Spinal cord (tissue), 10 donors: Measurements from ENCODE around the gene MAP3K21. TPM values are rescaled to one million over a fixed set of nuclear protein-coding genes. Genes with fewer than 3 reads are reported as not detected.

Experiments
- DNase-seq, 6 donors: peaks; one replicate each; pipeline versions ENCODE4 v3.0.0 to v3.0.0-alpha.2; 2013 to 2015; ENCODE audit warnings: low spot score in 6 of 6, low read depth in 4 of 6
- H3K27ac ChIP-seq: one replicate; pipeline ENCODE4 v1.5.1; 2013; ENCODE audit warnings: low read depth, low read length, control low read depth
- H3K27me3 ChIP-seq: one replicate; pipeline ENCODE4 v1.6.1; 2013; ENCODE audit warnings: low read length; ENCODE audit not compliant: control insufficient read depth, insufficient read depth
- H3K36me3 ChIP-seq: one replicate; pipeline ENCODE4 v1.6.1; 2013; ENCODE audit warnings: low read length; ENCODE audit not compliant: control insufficient read depth, insufficient read depth
- H3K4me1 ChIP-seq: one replicate; pipeline ENCODE4 v1.6.1; 2013; ENCODE audit warnings: low read length; ENCODE audit not compliant: control insufficient read depth, insufficient read depth
- H3K4me3 ChIP-seq: one replicate; pipeline ENCODE4 v1.5.1; 2013; ENCODE audit warnings: low read depth, low read length, control low read depth
- H3K9me3 ChIP-seq: one replicate; pipeline ENCODE4 v1.6.1; 2013; ENCODE audit warnings: low read length; ENCODE audit not compliant: control insufficient read depth, insufficient read depth
- WGBS: methylation state at CpG from one replicate; pipeline ENCODE4 v1.1.5; 2013; ENCODE audit warnings: missing lambda C conversion rate; ENCODE audit not compliant: insufficient coverage; 5-methylcytosine and 5-hydroxymethylcytosine counted together
- polyA plus RNA-seq, 2 donors: library from polyadenylated mRNA; unstranded; fragments of 120-200 nt; gene quantifications; one replicate each; pipeline ENCODE4 v1.2.1, GENCODE V29; 2013; ENCODE audit not compliant: insufficient read length in 2 of 2
- total RNA-seq, 2 donors: library from RNA; depleted of rRNA in 1 of 2; stranded (reverse); fragments of 120-200 nt in 1 of 2; fragments of >200 nt in 1 of 2; gene quantifications; one replicate each; pipeline versions ENCODE4 v1.2.3 to v1.2.4, GENCODE V29; 2013 to 2014
- donor health status: healthy.

The MAP3K21 gene
- total and polyA plus RNA-seq, 4 donors: 2.1 to 6.1 (median 5.3) TPM

DNA sequence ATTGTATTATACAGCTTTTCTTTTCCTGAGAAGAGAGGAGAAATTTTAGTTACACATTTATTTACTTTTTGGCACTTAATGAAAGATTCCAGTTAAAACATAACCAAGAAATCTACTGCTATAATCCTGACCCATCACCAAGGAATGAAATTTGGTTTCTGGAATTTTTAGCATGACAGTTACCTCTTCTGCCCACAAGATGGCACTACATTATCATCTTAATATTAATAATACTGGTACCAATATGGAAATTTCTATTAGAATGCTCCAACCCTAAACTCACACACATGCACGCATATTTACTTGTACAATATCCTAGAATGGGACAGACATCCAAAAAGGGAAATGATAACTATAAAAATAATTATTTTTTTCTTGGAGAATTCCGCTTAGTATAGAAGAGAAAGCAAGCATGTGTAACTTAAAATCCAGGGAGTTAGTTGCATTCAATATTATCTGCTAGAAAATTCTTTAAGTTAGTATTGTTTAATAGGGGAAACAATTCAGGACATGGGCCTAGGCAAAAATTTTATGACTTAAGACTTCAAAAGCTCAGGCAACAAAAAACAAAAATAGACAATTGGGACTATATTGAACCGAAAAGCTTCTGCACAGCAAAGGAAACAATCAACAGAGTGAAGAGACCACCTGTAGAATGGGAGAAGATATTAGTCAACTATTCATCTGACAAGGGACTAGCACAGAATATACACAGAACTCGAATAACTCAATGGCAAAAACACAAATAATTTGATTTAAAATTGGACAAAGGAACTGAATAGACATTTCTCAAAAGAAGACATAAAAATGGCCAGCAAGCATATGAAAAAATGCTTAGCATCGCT lies 37.4 kb downstream of the MAP3K21 start:
- H3K36me3 ChIP-seq: no peaks in the 10 kb centered on the region
- peak in 4 of 6 donors; percentile 6 to 70 (median 12) for DNase-seq
- no peak overlapping the region for H3K27ac ChIP-seq
- WGBS: no CpG with 5 or more reads among the region's 5 CpGs
- no peak overlapping the region for H3K4me3 ChIP-seq
- H3K27me3 ChIP-seq: peaks cover 4% of the 10 kb centered on the region
- H3K4me1 ChIP-seq: peaks cover 3% of the 10 kb centered on the region
- H3K9me3 ChIP-seq: no peaks in the 10 kb centered on the region

DNA sequence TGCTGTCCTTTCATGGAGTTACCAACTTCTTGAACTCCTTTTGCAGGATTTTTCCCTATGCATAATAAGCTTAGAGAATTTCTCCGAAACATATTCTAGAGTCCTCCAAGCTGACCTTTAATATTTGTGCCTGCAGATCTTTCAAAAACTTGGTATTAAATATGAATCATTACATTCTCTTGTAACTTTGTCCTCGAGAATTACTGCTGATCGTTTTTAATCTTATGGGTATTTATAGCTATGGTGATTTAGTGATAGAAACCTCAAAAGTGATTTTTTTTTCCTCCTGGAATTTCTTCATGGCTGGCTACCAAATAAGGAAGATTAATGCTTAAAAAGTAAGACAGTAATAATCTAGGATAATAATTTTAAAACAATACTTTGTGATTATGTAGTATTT lies 39.1 kb downstream of the MAP3K21 start:
- Histone ChIP-seq H3K27me3 (peaks cover 3% of the 10 kb centered on the region), H3K27ac (no peak overlapping the region), H3K9me3 (no peaks in the 10 kb centered on the region), H3K36me3 (no peaks in the 10 kb centered on the region), H3K4me3 (no peak overlapping the region), H3K4me1 (peaks cover 3% of the 10 kb centered on the region)
- no peak for DNase-seq
- no CpG with 5 or more reads among the region's 3 CpGs for WGBS

DNA sequence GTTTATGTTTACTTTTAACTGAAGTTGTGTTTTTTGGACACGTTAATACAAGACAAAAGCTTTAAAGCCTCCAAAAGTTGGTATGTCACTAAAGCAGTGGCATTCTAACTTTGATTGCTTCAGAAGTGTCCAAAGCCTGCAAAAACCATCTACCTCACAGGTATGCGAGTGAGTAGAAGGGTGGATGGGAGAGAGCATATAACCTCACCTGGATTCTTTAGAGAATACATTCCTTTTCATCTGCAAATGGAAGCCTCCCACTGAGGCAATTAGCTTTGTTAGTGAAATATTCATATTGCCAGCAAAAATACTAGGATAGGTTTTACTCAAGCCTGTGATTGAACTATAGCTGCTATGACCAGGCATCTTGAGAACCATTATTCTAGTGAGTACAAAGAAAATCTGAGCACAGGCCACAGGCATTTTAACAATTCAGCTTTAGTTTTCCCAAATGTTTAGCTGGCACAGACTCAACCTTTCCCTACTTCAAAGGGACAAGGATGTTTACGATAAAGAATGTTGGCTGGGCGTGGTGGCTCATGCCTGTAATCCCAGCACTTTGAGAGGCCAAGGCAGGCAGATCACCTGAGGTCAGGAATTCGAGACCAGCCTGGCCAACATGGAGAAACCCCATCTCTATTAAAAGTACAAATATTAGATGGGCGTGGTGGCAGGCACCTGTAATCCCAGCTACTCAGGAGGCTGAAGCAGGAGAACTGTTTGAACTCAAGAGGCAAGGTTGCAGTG lies 39.7 kb downstream of the MAP3K21 start:
- Histone ChIP-seq H3K4me1 (no peaks in the 10 kb centered on the region), H3K27ac (no peak overlapping the region), H3K36me3 (peaks cover 2% of the 10 kb centered on the region), H3K27me3 (no peaks in the 10 kb centered on the region), H3K4me3 (no peak overlapping the region), H3K9me3 (no peaks in the 10 kb centered on the region)
- WGBS: no CpG with 5 or more reads among the region's 6 CpGs
- DNase-seq: no peak

DNA sequence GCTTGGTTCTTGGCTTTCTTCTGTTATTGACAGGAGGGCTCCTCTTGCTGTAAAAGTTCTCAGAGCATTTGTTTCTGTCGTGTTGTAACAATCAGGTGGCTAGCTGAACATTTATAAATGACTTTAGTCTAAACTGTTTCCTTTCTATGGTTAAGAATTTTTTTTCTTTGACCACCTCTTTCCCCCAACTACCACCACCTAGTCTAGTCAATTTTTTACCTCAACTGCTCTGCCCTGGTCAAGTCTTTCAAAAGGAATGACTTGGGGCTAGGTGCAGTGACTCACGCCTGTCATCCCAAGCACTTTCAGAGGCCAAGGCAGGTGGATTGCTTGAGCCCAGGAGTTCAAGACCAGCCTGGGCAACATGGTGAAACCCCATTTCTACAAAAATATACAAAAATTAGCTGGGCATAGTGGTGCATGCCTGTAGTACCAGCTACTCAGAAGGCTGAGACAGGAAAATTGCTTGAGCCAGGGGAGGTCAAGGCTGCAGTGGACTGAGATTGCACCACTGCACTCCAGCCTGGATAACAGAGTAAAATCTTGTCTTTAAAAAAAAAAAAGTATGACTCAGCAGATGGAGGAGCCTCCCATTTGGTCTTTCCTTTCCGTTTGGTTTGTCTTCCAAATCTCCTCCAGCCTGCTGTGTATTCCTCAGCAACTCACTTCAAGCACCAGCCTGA lies 40.7 kb downstream of the MAP3K21 start:
- no peak for DNase-seq
- H3K4me1 ChIP-seq: no peaks in the 10 kb centered on the region
- no peak overlapping the region for H3K4me3 ChIP-seq
- no peaks in the 10 kb centered on the region for H3K27me3 ChIP-seq
- H3K27ac ChIP-seq: no peak overlapping the region
- H3K36me3 ChIP-seq: peaks cover 2% of the 10 kb centered on the region
- 88% methylated on average over 2 of the region's 3 CpGs for WGBS
- no peaks in the 10 kb centered on the region for H3K9me3 ChIP-seq

DNA sequence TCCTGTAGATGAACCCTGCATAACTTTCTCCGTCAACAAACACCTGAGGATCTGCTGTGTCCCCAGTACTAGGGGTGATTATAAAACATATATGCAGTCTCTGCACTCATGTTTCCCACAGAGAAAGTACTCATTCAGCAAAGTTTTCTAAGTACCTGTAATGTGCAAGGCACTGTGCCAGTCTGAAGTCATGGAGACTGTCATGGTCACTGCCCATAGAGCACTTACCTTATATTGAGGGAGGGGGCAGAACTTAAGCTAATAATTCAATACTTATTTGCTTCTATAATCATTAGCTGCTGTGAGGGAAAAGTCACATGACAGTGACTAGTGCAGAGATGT lies 41.2 kb downstream of the MAP3K21 start:
- no peak overlapping the region for H3K27ac ChIP-seq
- DNase-seq: no peak
- WGBS: no CpG with 5 or more reads among the region's 1 CpG

DNA sequence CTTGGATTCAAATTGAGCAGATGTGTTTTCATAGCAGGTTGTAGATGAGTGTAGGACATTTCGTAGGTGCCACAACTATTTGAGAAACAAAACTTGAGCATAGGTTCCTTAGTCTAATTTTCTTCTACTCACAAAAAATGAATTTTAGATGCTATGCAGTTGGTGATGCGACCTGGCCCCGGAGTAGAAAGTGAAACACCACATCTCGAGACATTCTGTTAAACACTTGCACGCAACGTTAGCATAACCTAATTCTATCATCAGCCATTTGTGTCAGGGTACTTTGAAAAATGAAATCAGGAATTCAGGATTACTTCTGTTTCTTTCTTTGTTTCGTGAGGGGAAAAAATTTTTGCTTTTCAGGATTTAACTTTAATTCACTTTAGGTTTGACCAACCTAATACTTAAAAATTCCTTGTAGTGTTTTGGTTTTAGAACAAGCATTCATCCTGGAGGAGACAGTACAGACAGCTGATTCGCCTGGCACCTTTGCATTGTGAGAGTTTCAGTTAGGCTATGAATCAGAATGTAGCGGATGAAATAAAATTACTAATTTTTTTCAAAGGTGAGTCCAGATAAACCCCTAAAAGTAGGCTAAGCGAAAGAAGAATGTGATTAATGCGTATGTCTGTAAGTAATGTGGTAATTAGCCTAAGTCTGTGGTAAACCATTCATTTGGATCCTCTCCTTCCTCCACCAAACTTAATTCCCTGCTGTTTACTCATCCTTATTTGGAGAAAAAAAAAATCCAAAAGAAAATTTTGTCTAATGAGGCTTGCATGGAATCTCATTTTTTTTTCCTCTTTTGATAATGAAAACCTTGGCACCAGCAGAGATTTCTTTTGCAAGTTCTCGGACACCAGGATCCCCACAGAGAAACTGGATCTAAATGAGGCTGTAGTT lies 44.9 kb downstream of the MAP3K21 start:
- 60% methylated on average over 1 of the region's 12 CpGs for WGBS
- H3K9me3 ChIP-seq: no peaks in the 10 kb centered on the region
- H3K36me3 ChIP-seq: peaks cover 2% of the 10 kb centered on the region
- no peaks in the 10 kb centered on the region for H3K27me3 ChIP-seq
- H3K4me1 ChIP-seq: no peaks in the 10 kb centered on the region
- no peak overlapping the region for H3K27ac ChIP-seq
- H3K4me3 ChIP-seq: no peak overlapping the region
- DNase-seq: no peak

More for the DNA sequence above, 41.2 kb downstream of the MAP3K21 start:
- Histone ChIP-seq H3K27me3 (no peaks in the 10 kb centered on the region), H3K9me3 (no peaks in the 10 kb centered on the region), H3K36me3 (peaks cover 2% of the 10 kb centered on the region), H3K4me1 (no peaks in the 10 kb centered on the region), H3K4me3 (no peak overlapping the region)

DNA sequence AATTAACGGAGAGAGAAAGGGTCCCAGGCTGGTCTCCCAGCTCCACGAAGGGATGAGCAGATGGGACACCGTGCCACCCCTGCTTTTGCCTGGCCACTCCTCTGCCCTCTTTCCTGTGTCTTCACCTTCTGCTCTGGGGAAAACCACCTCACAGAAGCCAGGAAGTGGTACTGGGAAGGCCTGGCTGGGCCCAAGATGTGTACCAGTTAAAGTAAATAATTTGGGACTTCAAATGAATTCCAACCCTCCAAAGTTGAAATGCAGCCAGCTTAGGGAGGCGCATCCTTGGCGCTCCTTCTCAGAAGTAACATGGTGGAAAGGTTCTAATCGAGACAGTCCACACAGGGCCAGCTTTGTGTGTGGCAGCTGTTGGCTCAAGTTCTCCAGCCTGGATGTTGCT lies 45.7 kb downstream of the MAP3K21 start:
- WGBS: 89% methylated on average over 6 of the region's 6 CpGs
- H3K9me3 ChIP-seq: no peaks in the 10 kb centered on the region

DNA sequence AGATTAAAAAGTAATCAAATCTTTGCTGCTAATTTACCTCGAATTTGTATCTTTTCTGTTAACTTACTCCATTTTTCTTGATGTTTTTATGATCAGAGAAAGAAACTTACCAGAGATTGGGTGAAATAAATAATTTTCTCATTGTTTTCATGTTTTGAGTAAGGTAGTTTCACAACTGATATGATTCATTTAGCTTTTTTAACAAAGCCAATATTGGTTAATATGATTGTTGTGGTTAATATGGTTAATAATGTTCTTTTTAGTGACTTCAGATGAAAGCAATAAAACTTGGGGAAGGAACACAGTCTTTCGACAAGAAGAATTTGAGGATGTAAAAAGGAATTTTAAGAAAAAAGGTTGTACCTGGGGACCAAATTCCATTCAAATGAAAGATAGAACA lies 48.1 kb downstream of the MAP3K21 start:
- WGBS: 100% methylated on average over 1 of the region's 2 CpGs
- no peaks in the 10 kb centered on the region for H3K9me3 ChIP-seq
- H3K4me3 ChIP-seq: no peak overlapping the region
- H3K36me3 ChIP-seq: peaks cover 6% of the 10 kb centered on the region
- DNase-seq: no peak
- no peaks in the 10 kb centered on the region for H3K4me1 ChIP-seq
- no peaks in the 10 kb centered on the region for H3K27me3 ChIP-seq
- no peak overlapping the region for H3K27ac ChIP-seq

More for the DNA sequence above, 45.7 kb downstream of the MAP3K21 start:
- Histone ChIP-seq H3K4me1 (no peaks in the 10 kb centered on the region), H3K27me3 (no peaks in the 10 kb centered on the region), H3K36me3 (peaks cover 2% of the 10 kb centered on the region), H3K27ac (no peak overlapping the region), H3K4me3 (no peak overlapping the region)
- DNase-seq: no peak
